Thymus (tissue), 11 donors: ENCODE data around the gene RASGEF1B. TPM values are rescaled to one million over a fixed set of nuclear protein-coding genes. Genes with fewer than 3 reads are reported as not detected.

Experiments
- DNase-seq, 9 donors: peaks; one replicate each; pipeline ENCODE4 v3.0.0-alpha.2; 2013; ENCODE audit warnings: low spot score in 9 of 9, low read depth in 6 of 9, missing footprints in 1 of 9
- H3K27ac ChIP-seq, 2 donors: one replicate each; pipeline ENCODE4 v1.5.1; 2013; ENCODE audit warnings: control low read depth in 1 of 2, low read depth in 1 of 2, low read length in 1 of 2, mild to moderate bottlenecking in 1 of 2, moderate library complexity in 1 of 2
- H3K27me3 ChIP-seq, 2 donors: one replicate each; pipeline ENCODE4 v1.5.1; 2013; ENCODE audit warnings: low read length in 1 of 2; ENCODE audit not compliant: control insufficient read depth in 2 of 2, insufficient read depth in 1 of 2
- H3K36me3 ChIP-seq, 2 donors: one replicate each; pipeline ENCODE4 v1.5.1; 2013; ENCODE audit warnings: low read length in 1 of 2, mild to moderate bottlenecking in 1 of 2, moderate library complexity in 1 of 2; ENCODE audit not compliant: control insufficient read depth in 2 of 2, insufficient read depth in 2 of 2
- H3K4me1 ChIP-seq, 2 donors: one replicate each; pipeline ENCODE4 v1.5.1; 2013; ENCODE audit warnings: low read length in 2 of 2; ENCODE audit not compliant: control insufficient read depth in 2 of 2, insufficient read depth in 2 of 2
- H3K4me3 ChIP-seq, 2 donors: one replicate each; pipeline ENCODE4 v1.5.1; 2013; ENCODE audit warnings: low read length in 2 of 2, control low read depth in 1 of 2, mild to moderate bottlenecking in 1 of 2
- H3K9me3 ChIP-seq, 2 donors: one replicate each; pipeline ENCODE4 v1.5.1; 2013; ENCODE audit warnings: low read length in 1 of 2, mild to moderate bottlenecking in 1 of 2; ENCODE audit not compliant: control insufficient read depth in 2 of 2, insufficient read depth in 1 of 2
- WGBS: extraction: QIAGEN DNeasy Blood & Tissue Kit; methylation state at CpG from one replicate; pipeline ENCODE4 v1.1.7; 2013; 5-methylcytosine and 5-hydroxymethylcytosine counted together
- polyA plus RNA-seq: library from polyadenylated mRNA; stranded (reverse); fragments of 200-250 nt; gene quantifications from one replicate; pipeline ENCODE4 v1.2.3, GENCODE V29; 2013
- total RNA-seq: library from RNA; stranded (reverse); fragments of 120-200 nt; gene quantifications from one replicate; pipeline ENCODE4 v1.2.4, GENCODE V29; 2013
- donor health status: healthy.

RASGEF1B gene
- total and polyA plus RNA-seq, 2 donors: 18.3 to 19.9 TPM

DNA sequence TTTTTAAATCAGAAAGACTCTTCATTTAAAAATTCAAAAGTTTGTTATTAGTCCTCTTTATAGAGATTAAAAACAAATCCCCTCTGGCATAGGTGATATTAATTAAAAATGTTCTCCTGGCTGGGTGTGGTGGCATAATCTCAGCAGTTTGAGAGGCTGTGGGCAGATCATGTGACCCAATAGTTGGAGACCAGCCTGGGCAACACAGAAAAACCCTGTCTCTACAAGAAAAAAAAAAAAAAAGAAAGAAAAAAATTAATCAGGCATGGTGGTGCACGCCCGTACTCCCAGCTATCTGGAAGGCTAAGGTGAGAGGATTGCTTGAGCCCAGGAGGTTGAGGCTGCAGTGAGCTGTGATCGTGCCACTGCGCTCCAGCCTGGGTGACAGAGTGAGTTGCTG is 38.9 kb downstream of the RASGEF1B start:
- H3K27me3 ChIP-seq: no peaks in the 10 kb centered on the region
- 97% methylated on average over 4 of the region's 4 CpGs for WGBS
- no peak overlapping the region for H3K27ac ChIP-seq
- H3K4me3 ChIP-seq: no peak overlapping the region
- H3K4me1 ChIP-seq: no peaks in the 10 kb centered on the region
- H3K9me3 ChIP-seq: no peaks in the 10 kb centered on the region
- peaks cover 38 to 50% of the 10 kb centered on the region in 2 donors for H3K36me3 ChIP-seq
- DNase-seq: no peak

DNA sequence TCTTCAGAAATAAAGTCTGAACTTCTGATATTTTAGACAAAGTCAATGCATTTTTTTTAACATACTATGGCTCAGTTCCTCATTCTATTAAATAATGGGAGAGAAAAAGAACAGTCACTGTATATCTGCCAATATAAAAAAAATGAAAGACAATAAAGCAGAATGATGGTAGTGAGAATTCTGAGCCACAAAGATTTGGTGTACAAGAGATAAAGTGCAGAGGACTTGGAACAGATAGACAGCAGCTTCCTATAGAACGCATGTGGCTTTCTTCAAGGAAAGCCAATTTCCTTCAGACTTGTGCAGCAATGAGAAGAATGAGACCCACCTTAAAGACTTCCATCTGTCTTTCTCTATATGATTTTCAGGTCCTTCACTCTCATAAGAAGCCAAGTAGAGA is 39.7 kb downstream of the RASGEF1B start:
- no peak for DNase-seq
- H3K27ac ChIP-seq: no peak overlapping the region
- WGBS: 77% methylated on average over 1 of the region's 1 CpG
- H3K36me3 ChIP-seq: peaks cover 45 to 54% of the 10 kb centered on the region in 2 donors
- H3K4me1 ChIP-seq: no peaks in the 10 kb centered on the region
- no peak overlapping the region for H3K4me3 ChIP-seq
- H3K9me3 ChIP-seq: no peaks in the 10 kb centered on the region
- no peaks in the 10 kb centered on the region for H3K27me3 ChIP-seq

DNA sequence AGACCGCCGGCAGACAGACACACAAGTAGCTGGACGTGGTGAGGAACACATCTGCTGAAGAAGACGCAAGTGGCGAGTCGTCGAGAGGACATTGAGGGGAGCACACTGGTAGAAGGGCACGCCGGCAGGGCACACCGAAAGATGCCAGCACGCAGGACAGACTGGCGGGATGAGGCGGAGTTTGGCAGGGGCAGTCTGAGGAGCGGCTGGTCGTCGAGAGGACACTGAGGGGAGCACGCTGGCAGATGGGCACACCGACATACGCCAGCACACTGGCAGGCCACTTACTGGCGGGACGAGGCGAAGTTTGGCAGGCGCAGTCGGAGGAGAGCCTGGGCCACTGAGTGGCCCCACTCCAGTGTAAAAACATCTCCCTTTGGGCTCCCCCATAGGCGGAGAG is 42.1 kb downstream of the RASGEF1B start:
- 98% methylated on average over 25 of the region's 25 CpGs for WGBS
- no peak for DNase-seq
- H3K27me3 ChIP-seq: no peaks in the 10 kb centered on the region
- no peaks in the 10 kb centered on the region for H3K9me3 ChIP-seq
- no peak overlapping the region for H3K27ac ChIP-seq
- no peak overlapping the region for H3K4me3 ChIP-seq
- peaks cover 58 to 69% of the 10 kb centered on the region in 2 donors for H3K36me3 ChIP-seq
- no peaks in the 10 kb centered on the region for H3K4me1 ChIP-seq

DNA sequence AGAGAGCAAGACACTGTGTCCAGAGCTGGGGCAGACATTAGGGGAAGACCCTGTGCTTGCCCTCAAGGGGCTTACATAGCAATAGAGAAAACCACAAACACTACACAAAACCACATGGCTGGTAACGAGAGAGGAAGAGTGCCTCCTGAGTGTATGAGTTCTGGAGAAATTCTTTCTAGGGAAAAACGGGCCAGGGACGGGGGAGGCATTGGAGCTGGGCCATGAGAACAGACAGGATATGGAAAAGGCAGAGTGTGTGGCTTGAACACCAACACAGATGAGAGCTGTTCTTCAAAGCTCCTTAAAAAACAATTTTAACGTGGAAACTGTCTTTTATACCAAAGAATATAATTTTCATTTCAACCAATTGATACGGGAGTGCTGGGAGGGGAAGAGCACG is 42.7 kb downstream of the RASGEF1B start:
- Histone ChIP-seq H3K36me3 (peaks cover 53 to 64% of the 10 kb centered on the region in 2 donors), H3K9me3 (no peaks in the 10 kb centered on the region), H3K4me1 (no peaks in the 10 kb centered on the region), H3K4me3 (no peak overlapping the region), H3K27me3 (no peaks in the 10 kb centered on the region), H3K27ac (no peak overlapping the region)
- WGBS: 96% methylated on average over 6 of the region's 6 CpGs
- no peak for DNase-seq

DNA sequence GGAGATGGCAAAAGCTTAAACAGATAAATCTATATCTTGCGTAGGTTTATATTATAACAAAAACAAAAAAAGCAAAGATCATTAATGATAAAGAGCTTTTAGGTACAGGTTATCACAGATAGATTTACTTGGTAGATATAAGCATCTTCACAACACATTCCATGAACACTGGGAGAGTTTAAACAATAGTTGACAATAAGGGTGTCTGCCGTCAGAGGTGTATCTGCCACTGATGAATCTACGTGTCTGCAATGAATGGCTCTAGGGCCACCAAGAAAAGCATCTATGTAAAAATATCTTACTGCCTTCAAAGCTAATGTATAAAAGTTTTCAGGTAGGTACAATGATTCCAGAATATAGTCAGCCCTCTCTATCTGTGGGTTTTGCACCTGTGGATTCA is 43.7 kb downstream of the RASGEF1B start:
- Histone ChIP-seq H3K9me3 (no peaks in the 10 kb centered on the region), H3K27me3 (no peaks in the 10 kb centered on the region), H3K4me3 (no peak overlapping the region), H3K27ac (no peak overlapping the region), H3K36me3 (peaks cover 46 to 55% of the 10 kb centered on the region in 2 donors), H3K4me1 (no peaks in the 10 kb centered on the region)
- 98% methylated on average over 3 of the region's 3 CpGs for WGBS
- no peak for DNase-seq

DNA sequence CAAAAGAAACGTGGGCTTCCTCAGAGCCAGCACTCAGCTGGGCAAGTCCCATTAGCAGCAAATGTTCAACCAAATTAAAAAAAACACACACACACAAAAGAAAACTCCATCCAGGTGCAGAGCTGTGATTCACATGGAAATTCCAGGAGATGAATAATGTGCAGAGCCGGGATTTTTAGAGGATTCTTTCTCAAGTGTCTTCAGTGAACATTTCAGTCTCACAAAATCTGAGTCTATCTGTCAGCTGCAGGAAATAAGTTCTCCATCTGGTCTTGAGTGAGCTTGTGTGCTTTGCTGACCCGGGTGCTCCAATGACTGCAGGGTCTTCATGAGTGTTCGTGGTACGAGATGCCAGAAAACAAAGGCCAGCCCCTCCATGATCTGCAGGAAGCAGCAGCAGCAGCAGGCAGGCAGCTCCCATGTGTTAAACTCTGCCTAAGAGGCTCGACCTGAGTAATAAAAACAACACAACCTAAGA is 44.3 kb downstream of the RASGEF1B start:
- no peak for DNase-seq
- Histone ChIP-seq H3K4me3 (no peak overlapping the region), H3K9me3 (no peaks in the 10 kb centered on the region), H3K27me3 (no peaks in the 10 kb centered on the region), H3K36me3 (peaks cover 43 to 50% of the 10 kb centered on the region in 2 donors), H3K27ac (no peak overlapping the region), H3K4me1 (no peaks in the 10 kb centered on the region)
- WGBS: 80% methylated on average over 6 of the region's 6 CpGs

DNA sequence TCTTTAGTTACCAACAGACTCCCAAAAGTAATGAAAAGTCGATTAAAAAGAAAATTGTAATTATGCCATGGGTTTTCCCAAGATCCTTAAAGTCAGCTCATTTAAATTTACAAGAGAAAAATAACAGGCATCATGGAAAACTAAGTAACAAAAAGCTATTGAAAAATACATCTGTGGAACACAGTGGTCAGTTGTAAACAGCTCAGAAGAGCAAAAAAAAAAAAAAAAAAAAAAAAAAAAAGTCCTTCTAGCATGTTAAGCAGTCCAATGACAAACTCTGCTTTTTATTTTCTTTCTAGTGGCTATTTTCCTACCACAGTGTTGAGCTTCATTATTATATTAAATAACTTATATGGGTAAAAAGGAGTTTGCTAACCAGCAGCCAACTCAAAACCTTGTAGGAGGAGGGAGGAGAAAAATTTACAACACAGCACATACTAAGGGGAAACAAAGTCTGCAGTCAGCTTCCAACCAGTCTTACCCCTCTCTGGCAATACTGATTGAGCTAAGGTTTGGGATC is 44.9 kb downstream of the RASGEF1B start:
- H3K27me3 ChIP-seq: no peaks in the 10 kb centered on the region
- 95% methylated on average over 1 of the region's 1 CpG for WGBS
- DNase-seq: no peak
- H3K4me3 ChIP-seq: no peak overlapping the region
- H3K9me3 ChIP-seq: no peaks in the 10 kb centered on the region
- H3K4me1 ChIP-seq: no peaks in the 10 kb centered on the region
- H3K27ac ChIP-seq: no peak overlapping the region
- peaks cover 39 to 44% of the 10 kb centered on the region in 2 donors for H3K36me3 ChIP-seq

DNA sequence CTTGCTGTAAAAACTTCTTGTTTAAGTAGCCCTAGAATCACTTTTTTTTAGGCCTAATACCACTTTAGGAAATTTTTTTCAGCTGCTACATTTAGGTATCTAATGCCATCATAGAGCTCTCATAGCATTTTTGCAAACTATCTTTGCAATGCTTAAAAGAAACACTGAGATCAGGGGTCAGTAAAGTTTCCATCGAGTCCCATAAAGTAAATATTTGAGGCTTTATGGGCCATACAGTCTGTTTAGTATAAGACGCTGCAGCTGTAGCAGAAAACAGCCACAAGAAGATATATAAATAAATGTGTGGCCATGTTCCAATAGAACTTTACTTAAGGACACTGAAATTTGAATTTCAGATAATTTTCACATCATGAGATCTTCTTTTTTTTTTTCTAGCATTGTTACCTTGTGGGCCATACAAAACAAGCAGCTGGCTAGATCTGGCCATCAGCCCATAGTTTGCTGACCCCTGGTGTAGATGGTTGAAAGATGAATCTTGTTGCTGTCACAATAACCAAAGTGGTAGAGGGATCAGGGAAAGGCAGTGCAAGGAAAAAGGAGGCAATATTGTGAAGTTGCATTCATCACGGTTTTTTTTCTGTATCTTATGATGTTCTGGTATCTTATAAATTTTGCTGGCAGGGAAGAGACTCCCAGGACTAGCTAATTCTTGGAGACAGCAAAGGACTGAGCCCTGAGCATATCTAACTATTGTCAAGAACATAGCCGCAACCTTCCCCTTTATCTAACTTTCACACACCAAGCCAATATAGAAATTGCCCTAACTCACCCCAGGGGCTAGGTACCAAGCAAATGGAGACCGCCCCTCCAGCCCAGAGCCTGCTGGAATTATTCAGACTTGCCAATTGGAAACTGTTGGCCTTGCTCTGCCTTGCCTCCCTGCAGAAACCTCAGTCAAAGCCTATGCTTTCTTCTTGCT is 46.6 kb downstream of the RASGEF1B start:
- Histone ChIP-seq H3K36me3 (peaks cover 33 to 35% of the 10 kb centered on the region in 2 donors), H3K4me1 (no peaks in the 10 kb centered on the region), H3K27ac (no peak overlapping the region), H3K4me3 (no peak overlapping the region), H3K27me3 (no peaks in the 10 kb centered on the region), H3K9me3 (no peaks in the 10 kb centered on the region)
- no peak for DNase-seq
- WGBS: 97% methylated on average over 5 of the region's 5 CpGs

DNA sequence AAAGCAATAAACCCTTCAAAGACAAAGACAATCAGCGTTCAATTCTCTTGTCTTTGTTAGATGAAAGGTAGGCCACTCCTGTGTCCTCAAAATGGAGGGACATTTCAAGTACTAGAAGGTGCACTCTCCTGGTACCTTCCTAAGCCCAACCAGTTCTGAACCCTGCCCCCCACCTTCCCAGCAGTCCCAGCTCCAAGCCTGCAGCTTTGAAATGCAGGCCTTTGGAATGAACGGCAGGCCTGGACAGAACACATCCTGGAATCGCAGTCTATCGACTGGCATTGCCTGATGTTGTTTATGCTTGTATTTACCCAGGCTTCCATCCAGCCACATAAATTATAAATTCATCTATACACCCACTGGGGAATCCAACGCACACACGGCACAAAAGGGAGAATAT is 47.4 kb downstream of the RASGEF1B start:
- DNase-seq: no peak
- H3K27ac ChIP-seq: no peak overlapping the region
- H3K27me3 ChIP-seq: no peaks in the 10 kb centered on the region
- H3K4me3 ChIP-seq: no peak overlapping the region
- WGBS: 80% methylated on average over 6 of the region's 6 CpGs
- H3K4me1 ChIP-seq: no peaks in the 10 kb centered on the region
- H3K9me3 ChIP-seq: no peaks in the 10 kb centered on the region
- peaks cover 26 to 31% of the 10 kb centered on the region in 2 donors for H3K36me3 ChIP-seq
